HG03442 (cell line): ENCODE measurements around the gene SNAPC2.
"Not testable (repeated sequence)": the region's sequence is repeated elsewhere in the genome, so short reads cannot be mapped to it uniquely, and the experiment has no call there.

Source experiments
- ATAC-seq: cut with Tn5 transposase; IDR thresholded peaks from one replicate; pipeline ENCODE4 v1.9.1; 2021; ENCODE audit warnings: mild to moderate bottlenecking, moderate library complexity; ENCODE audit not compliant: unreplicated experiment

Gene SNAPC2

GRCh38 chr19:7920519-7921301 is 572 bp downstream of the SNAPC2 start:
- peak; percentile 40 for ATAC-seq

- ATAC-seq: no peak
These were observed 1.3 kb downstream of the SNAPC2 start for GRCh38 chr19:7921302-7921966.

DNA sequence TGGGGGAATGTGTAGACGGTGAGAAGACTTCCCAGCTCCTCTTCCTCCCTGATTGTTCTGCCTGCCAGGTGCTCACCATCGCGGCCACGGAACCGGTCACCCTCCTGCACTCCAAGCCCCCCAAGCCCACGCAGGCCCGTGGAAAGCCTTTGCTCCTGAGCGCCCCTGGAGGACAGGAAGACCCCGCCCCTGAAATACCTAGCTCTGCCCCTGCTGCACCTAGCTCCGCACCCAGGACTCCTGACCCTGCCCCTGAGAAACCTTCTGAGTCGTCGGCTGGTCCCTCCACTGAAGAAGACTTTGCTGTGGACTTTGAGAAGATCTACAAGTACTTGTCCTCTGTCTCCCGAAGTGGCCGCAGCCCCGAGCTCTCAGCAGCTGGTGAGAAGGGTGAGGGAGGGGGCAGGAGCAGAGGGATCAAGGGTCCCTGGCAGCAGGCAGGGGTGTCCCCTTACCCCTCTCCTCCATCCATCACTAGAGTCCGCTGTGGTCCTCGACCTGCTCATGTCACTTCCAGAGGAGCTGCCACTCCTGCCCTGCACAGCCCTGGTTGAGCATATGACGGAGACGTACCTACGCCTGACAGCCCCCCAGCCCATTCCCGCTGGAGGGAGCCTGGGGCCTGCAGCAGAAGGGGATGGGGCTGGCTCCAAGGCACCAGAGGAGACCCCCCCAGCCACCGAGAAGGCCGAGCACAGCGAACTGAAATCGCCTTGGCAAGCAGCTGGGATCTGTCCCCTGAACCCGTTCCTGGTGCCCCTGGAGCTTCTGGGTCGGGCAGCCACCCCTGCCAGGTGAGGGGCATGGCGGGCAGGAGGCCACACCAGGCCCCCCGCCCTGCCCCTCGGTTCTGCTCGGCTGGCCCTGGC is 2.1 kb downstream of the SNAPC2 start:
- ATAC-seq: no peak

GRCh38 chr19:7922836-7923195 is 2.7 kb downstream of the SNAPC2 start:
- ATAC-seq: no peak

- no peak for ATAC-seq
These were observed 3.4 kb downstream of the SNAPC2 start for GRCh38 chr19:7923295-7924191.

GRCh38 chr19:7924241-7924640 is 4.1 kb downstream of the SNAPC2 start:
- ATAC-seq: no peak

DNA sequence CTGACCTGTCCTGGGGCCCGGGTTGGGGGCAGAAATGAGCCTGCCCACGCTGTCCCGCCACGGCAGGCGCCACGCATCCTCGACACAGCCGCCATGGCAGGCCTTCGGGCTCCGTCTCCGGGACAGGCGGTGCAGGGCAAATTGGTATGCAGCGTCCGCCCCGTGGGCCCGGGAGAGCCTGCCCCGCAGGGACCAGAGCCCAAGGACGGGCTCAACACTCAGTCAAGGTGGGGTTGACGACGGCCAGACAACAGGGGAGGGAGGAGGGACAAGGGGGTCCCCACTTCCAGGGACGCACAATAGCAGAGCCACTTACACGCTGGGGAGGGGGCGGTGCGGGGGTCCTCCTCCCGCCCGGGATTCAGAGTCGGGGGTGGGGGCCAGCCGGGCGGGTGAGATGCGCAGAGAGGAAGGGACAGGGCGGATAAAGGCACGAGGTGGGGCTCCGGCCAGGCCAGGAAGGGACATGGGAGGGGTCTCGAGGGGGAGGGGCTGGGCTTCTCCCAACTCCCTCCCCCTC is 4.6 kb downstream of the SNAPC2 start:
- no peak for ATAC-seq

GRCh38 chr19:7925171-7925851 is 5.2 kb downstream of the SNAPC2 start:
- ATAC-seq: no peak

- ATAC-seq: no peak
These were observed 6.0 kb downstream of the SNAPC2 start, which contains the start of gene CTXN1 for GRCh38 chr19:7926021-7926726. CTXN1 (minus strand) TSS chr19:7926135; CDS start chr19:7925538, 597 bp downstream.

DNA sequence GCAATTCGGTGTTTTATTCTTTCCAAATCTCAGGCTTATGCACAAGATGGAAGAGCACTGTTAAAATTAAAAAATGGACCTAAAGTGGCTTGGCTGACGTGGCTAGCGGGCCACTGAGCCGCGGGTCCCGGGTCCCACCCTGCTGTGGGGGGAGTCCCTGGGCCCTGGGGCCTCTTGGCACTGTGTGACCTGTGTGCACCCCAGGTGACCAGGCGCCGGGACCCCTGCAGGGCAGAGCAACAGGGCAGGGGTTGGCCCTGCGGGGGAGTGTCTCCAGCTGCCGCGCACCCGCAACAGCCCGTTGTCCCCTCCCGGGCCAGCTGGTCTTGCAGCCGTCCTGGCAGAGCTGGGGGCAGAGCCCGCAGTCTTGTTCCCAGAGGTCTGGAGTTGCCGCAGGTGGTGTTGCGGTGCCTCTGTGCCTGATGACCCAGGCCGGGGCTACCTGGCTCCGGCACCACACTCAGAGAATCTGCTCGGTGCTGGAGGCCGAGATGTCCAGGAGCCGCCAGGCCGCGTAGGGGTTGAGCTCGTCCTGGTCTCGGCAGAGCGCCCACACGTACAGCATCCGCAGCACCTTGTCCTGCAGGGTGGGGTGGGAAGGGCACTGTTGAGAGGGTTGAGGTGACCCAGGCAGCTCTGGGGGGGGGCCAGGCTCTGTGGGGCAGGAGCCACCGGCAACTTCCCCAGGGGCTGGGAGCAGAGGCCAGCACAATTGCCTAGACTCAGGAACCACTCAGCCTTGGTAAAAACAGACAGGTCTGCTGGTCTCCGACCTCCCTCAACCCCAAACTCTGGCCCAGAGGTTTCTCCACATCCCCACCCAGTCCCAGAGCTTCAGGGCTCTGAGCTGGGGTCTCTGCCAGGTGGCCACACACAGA is 6.8 kb downstream of the SNAPC2 start:
- no peak for ATAC-seq

DNA sequence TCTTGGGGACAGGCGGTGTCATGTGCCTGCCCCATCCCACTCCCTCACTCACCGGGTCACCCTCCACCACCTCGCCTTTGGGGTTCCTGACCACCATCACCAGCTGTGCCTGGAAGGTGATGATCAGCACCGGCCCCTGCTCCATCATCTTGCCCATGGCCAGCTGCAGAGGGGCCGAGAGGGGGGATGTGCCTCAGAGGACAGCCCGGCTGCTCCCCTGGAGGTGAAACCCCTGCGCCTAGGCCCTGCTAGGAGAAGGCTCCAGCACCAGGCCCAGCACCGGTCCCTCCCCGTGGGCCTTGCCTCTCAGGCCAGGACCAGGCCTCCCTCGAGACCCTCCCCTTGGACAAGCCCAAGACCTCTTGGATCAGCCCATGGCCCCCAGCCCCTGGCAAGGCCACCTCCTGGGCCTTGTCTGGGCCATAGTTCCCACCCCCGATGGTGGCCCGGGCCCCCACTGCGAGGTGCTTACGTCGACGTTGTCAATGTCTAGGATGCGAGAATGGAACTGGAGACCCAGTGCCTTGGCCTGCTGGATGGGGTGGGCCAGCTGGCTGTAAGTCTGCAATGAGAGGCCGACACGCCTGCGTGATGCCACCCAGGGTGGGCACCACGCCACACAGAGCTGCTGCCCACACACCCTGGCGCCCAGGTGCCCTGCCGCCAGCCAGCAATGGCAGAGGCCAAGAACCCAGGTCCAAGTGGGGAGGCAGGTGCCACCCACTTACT is 7.6 kb downstream of the SNAPC2 start:
- ATAC-seq: no peak

DNA sequence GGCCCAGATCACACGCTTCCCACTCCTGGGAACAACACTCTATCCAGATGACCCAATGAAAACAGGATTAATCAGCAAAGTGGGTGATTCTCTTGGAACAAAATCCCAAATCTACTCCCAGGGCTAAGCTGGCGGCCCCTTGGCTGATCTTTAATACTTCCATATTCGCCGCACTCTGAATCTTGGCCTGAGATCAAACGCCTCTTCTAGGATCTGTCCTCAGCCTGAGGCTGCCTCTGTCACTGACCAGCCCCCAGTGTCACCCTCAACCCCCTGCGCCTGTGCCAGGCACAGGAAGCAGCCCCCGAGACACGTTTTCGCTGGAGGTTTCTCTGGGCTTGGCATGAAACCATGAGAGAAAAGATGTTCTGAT is 8.2 kb downstream of the SNAPC2 start:
- no peak for ATAC-seq

- ATAC-seq: no peak
These were observed 8.9 kb downstream of the SNAPC2 start for GRCh38 chr19:7928741-7929701.

DNA sequence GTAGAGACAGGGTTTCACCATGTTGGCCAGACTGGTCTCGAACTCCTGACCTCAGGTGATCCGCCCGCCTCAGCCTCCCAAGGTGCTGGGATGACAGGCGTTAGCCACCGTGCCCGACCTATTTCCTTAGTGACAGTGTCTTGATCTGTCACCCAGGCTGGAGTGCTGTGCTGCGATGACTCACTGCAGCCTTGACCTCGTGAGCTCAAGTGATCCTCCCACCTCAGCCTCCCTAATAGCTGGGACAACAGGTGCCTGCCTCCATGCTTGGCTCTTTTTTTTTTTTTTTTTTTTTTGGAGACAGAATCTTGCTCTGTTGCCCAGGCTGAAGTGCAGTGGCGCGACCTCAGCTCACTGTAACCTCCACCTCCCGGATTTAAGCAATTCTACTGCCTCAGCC is 9.9 kb downstream of the SNAPC2 start:
- not testable (repeated sequence) for ATAC-seq

DNA sequence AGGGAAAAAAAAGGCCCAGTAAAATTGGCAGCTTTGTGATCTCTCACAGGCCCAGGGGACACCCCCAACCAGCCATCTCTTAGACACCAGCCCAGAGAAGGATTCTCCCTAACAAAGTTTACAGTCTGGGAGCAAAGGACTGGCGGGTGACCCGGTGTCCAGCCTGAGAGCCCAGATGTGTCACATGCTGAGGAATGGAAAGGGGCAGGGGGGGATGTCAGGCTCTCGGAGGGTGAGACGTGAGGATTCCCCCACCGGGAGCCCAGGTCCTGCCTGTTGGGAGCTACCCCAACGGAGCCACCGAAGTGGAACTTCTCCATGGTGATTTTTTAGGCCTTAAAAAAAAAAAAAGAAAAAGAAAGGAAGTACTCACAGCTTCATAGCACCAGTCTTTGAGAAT is 10.6 kb downstream of the SNAPC2 start:
- no peak for ATAC-seq
